ENCODE measurements around the gene AQP12B. TPM values are rescaled to one million over a fixed set of nuclear protein-coding genes. Genes with fewer than 3 reads are reported as not detected.

Gene AQP12B
- total and polyA plus RNA-seq, 9 of the 15 experiments (the other 6 are each of a cell fraction or from before 2014, with no cell fraction given), result not detected

DNA sequence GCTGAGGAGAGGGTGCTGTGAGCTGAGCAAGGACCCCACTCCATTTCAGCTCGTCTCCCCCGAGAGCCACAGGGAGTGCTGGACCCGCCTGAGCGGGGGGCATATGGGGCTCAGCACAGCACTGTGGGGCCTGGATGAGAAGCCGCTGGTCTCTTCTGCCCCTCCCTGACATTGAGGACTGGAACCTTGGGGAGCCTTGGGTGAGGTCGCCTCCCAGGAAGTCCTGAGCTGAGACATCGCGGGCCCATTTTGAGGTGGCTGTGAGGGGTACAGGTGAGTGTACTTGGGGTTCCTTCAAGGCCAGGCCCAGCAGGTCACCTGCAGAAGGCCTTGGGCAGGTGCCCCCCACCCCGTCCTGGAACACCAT, 5.9 kb upstream of the AQP12B start:
- no peak overlapping the region for H3K9ac ChIP-seq (ENCODE audit: insufficient read depth in 1 of 2, low read depth in 2 of 2, low read length in 2 of 2)
- H3K36me3 ChIP-seq (ENCODE audit: control insufficient read depth, insufficient read depth, low read length), result no peaks in the 10 kb centered on the region
- WGBS (ENCODE audit: insufficient coverage, low coverage, missing lambda C conversion rate), result 0% methylated on average over 8 of the region's 9 CpGs
- no peak overlapping the region for H3K4me3 ChIP-seq
- H3K27ac ChIP-seq (ENCODE audit: extremely low read depth, low read depth, low read length), result no peak overlapping the region
- TF ChIP-seq MYNN (IDR thresholded peaks at IDR 0.05) (no peak), MYNN (CRISPR knock-in tag; IDR thresholded peaks at IDR 0.05) (no peak), HDAC3 (IDR thresholded peaks at IDR 0.05; ENCODE audit: borderline replicate concordance, partially characterized antibody) (no peak), SIRT6 (IDR thresholded peaks at IDR 0.05; ENCODE audit: low read depth, low read length) (no peak), NFE2 (IDR thresholded peaks at IDR 0.05; ENCODE audit: low read depth) (no peak), ZNF3 (CRISPR knock-in tag; IDR thresholded peaks at IDR 0.05) (no peak), RBM39 (optimal IDR thresholded peaks at IDR 0.05; ENCODE audit: low read depth, low read length) (no peak), ZNF764 (CRISPR knock-in tag; IDR thresholded peaks at IDR 0.05; ENCODE audit: low read depth) (no peak), ZNF644 (tag; IDR thresholded peaks at IDR 0.05; ENCODE audit: low read depth) (no peak), NONO (IDR thresholded peaks at IDR 0.05; ENCODE audit: low read depth in 2 of 2, low read length in 1 of 2) (no peak), JUND (IDR thresholded peaks at IDR 0.05; ENCODE audit: borderline replicate concordance, low read depth, low read length) (no peak), JUND (tag; IDR thresholded peaks at IDR 0.05; ENCODE audit: borderline replicate concordance, low read depth, low read length) (no peak), MEF2D (tag; conservative IDR thresholded peaks at IDR 0.05; ENCODE audit: low read depth) (no peak), CHD1 (IDR thresholded peaks at IDR 0.05; ENCODE audit: low read length) (no peak), ZNF143 (CRISPR knock-in tag; IDR thresholded peaks at IDR 0.05) (no peak), NR2C1 (IDR thresholded peaks at IDR 0.05) (no peak), NR2C1 (tag; IDR thresholded peaks at IDR 0.05) (no peak), ZNF146 (CRISPR knock-in tag; IDR thresholded peaks at IDR 0.05; ENCODE audit: unreplicated experiment) (no peak)
- TF ChIP-seq, protein P1, sequence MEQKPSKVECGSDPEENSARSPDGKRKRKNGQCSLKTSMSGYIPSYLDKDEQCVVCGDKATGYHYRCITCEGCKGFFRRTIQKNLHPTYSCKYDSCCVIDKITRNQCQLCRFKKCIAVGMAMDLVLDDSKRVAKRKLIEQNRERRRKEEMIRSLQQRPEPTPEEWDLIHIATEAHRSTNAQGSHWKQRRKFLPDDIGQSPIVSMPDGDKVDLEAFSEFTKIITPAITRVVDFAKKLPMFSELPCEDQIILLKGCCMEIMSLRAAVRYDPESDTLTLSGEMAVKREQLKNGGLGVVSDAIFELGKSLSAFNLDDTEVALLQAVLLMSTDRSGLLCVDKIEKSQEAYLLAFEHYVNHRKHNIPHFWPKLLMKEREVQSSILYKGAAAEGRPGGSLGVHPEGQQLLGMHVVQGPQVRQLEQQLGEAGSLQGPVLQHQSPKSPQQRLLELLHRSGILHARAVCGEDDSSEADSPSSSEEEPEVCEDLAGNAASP (IDR thresholded peaks at IDR 0.05), result no peak
- TF ChIP-seq, protein P2, sequence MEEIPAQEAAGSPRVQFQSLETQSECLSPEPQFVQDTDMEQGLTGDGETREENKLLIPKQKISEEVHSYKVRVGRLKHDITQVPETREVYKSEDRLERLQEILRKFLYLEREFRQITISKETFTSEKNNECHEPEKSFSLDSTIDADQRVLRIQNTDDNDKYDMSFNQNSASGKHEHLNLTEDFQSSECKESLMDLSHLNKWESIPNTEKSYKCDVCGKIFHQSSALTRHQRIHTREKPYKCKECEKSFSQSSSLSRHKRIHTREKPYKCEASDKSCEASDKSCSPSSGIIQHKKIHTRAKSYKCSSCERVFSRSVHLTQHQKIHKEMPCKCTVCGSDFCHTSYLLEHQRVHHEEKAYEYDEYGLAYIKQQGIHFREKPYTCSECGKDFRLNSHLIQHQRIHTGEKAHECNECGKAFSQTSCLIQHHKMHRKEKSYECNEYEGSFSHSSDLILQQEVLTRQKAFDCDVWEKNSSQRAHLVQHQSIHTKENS (CRISPR knock-in tag; IDR thresholded peaks at IDR 0.05), result no peak
- H4K20me1 ChIP-seq (replicated peaks; ENCODE audit: control insufficient read depth, insufficient read depth, low read length), result no peaks in the 10 kb centered on the region; the same call in 1 of the 2 replicates
- H3K27me3 ChIP-seq (ENCODE audit: control insufficient read depth in 2 of 2, insufficient read depth in 2 of 2, low read length in 2 of 2), result peaks cover 0 to 33% of the 10 kb centered on the region in 2 experiments; a peak in 3 of 5 replicates
- H3K9me1 ChIP-seq (ENCODE audit: control insufficient read depth, insufficient read depth, low read length), result no peaks in the 10 kb centered on the region
- no peaks in the 10 kb centered on the region for H3K4me1 ChIP-seq (replicated peaks in 1 of 2; ENCODE audit: control insufficient read depth in 2 of 2, insufficient read depth in 2 of 2, low read length in 2 of 2)
- ATAC-seq, result no peak
- no peak for FAIRE-seq
- no peaks in the 10 kb centered on the region for H3K9me3 ChIP-seq (replicated peaks; ENCODE audit: control insufficient read depth, insufficient read depth, low read depth, low read length)
- ChIA-PET POLR2A (no interaction called here), CTCF (ENCODE audit: low intra/inter-chr PET ratio) (no interaction called here)
- H3K4me2 ChIP-seq (ENCODE audit: insufficient read depth, low read length), result no peak overlapping the region
- H3K79me2 ChIP-seq (ENCODE audit: control insufficient read depth, insufficient read depth, low read length), result no peaks in the 10 kb centered on the region
- no peak overlapping the region for H2AFZ ChIP-seq (ENCODE audit: low read depth, low read length)
- no TSS peak for BruUV-seq (replicated peaks)
- no peak for DNase-seq (ENCODE audit: extremely low read depth in 1 of 4, low spot score in 3 of 4)
- intact Hi-C loops (cut with micrococcal nuclease), result no loop called here
- in situ Hi-C loops (cut with MboI), result no loop called here
